Lung (tissue), 12 donors: Measurements from ENCODE around the gene PRDM16. TPM values are rescaled to one million over a fixed set of nuclear protein-coding genes. Genes with fewer than 3 reads are reported as not detected.

Experiments used
- ATAC-seq: fragments of 200-7000 bp; cut with Tn5 transposase; one replicate; pipeline ENCODE4 v1.9.1; 2020; ENCODE audit warnings: moderate number of reproducible peaks; ENCODE audit not compliant: insufficient read depth, low FRiP score
- DNase-seq, 3 donors: peaks; one replicate each; pipeline ENCODE4 v3.0.0-alpha.2; 2013 to 2017
- H3K27ac ChIP-seq, 2 donors: one replicate each; pipeline ENCODE4 v1.5.1; 2013; ENCODE audit warnings: mild to moderate bottlenecking in 2 of 2, moderate library complexity in 2 of 2, control low read depth in 1 of 2, inconsistent platforms in 1 of 2, low read depth in 1 of 2, low read length in 1 of 2
- H3K27me3 ChIP-seq, 3 donors: one replicate each; pipeline ENCODE4 v1.5.1; 2013; ENCODE audit warnings: low read length in 2 of 3; ENCODE audit not compliant: control insufficient read depth in 3 of 3, insufficient read depth in 3 of 3
- H3K36me3 ChIP-seq, 4 donors: one replicate each; pipeline ENCODE4 v1.5.1; 2013; ENCODE audit warnings: low read length in 4 of 4, mild to moderate bottlenecking in 1 of 4, moderate library complexity in 1 of 4; ENCODE audit not compliant: control insufficient read depth in 4 of 4, insufficient read depth in 4 of 4
- H3K4me1 ChIP-seq, 5 donors: one replicate each; pipeline ENCODE4 v1.5.1; 2013; ENCODE audit warnings: low read length in 5 of 5, mild to moderate bottlenecking in 2 of 5, moderate library complexity in 1 of 5; ENCODE audit not compliant: control insufficient read depth in 5 of 5, insufficient read depth in 5 of 5
- H3K4me3 ChIP-seq: one replicate; pipeline ENCODE4 v1.5.1; 2013; ENCODE audit warnings: mild to moderate bottlenecking, control low read depth, moderate library complexity
- H3K9ac ChIP-seq, 2 donors: one replicate each; pipeline ENCODE4 v1.5.1; 2013; ENCODE audit warnings: low read length in 2 of 2, control low read depth in 1 of 2; ENCODE audit not compliant: insufficient read depth in 1 of 2
- H3K9me3 ChIP-seq, 4 donors: one replicate each; pipeline ENCODE4 v1.5.1; 2013; ENCODE audit warnings: low read length in 3 of 4, mild to moderate bottlenecking in 1 of 4, moderate library complexity in 1 of 4; ENCODE audit not compliant: control insufficient read depth in 4 of 4, insufficient read depth in 3 of 4
- CTCF ChIP-seq: IDR thresholded peaks from 2 replicates; pipeline ENCODE4 v1.5.1; 2012; ENCODE audit warnings: mild to moderate bottlenecking; ENCODE audit errors: control extremely low read depth, extremely low read depth
- WGBS, 2 donors: extraction: QIAGEN DNeasy Blood & Tissue Kit; methylation state at CpG; one replicate each; pipeline ENCODE4 v1.1.7; 2013; 5-methylcytosine and 5-hydroxymethylcytosine counted together
- polyA plus RNA-seq, 2 donors: library from polyadenylated mRNA; stranded (reverse); fragments of 200-250 nt; gene quantifications; one replicate each; pipeline ENCODE4 v1.2.1, GENCODE V29; 2013
- total RNA-seq, 2 donors: library from RNA; depleted of rRNA in 1 of 2; stranded (reverse); fragments of >200 nt in 1 of 2; gene quantifications; one replicate each; pipeline ENCODE4 v1.2.1, GENCODE V29; 2014 to 2021
- donor health status: control.
- donor health status: control.
- donor health status: Bipolar disorder and iron deficiency.
- donor health status: healthy.
- donor health status: DM: yes; HTN: yes; CAD: no.

The PRDM16 gene
- total and polyA plus RNA-seq, 4 donors: 2.4 to 36.5 (median 13.1) TPM

GRCh38 chr1:3183813-3184212, 114.8 kb downstream of the PRDM16 start:
- no peaks in the 10 kb centered on the region for H3K27me3 ChIP-seq
- ATAC-seq (no peak), DNase-seq (no peak)
- WGBS, 2 donors: 34 to 53% methylated on average over 22 of the region's 22 CpGs
- no peak overlapping the region for H3K9ac ChIP-seq
- H3K9me3 ChIP-seq: peaks cover 0 to 2% (median 0%) of the 10 kb centered on the region in 4 donors
- no peak overlapping the region for H3K27ac ChIP-seq
- TF ChIP-seq CTCF: no peak
- H3K36me3 ChIP-seq: no peaks in the 10 kb centered on the region
- peaks cover 0 to 33% (median 3%) of the 10 kb centered on the region in 5 donors for H3K4me1 ChIP-seq
- H3K4me3 ChIP-seq: no peak overlapping the region

GRCh38 chr1:3184666-3185065, 115.7 kb downstream of the PRDM16 start:
- no peak for DNase-seq
- WGBS, 2 donors: 89 to 93% methylated on average over 20 of the region's 20 CpGs
- Histone ChIP-seq H3K27ac (no peak overlapping the region), H3K27me3 (no peaks in the 10 kb centered on the region), H3K4me1 (peaks cover 0 to 36% (median 3%) of the 10 kb centered on the region in 5 donors), H3K9me3 (peaks cover 0 to 2% (median 0%) of the 10 kb centered on the region in 4 donors), H3K9ac (no peak overlapping the region), H3K36me3 (no peaks in the 10 kb centered on the region), H3K4me3 (no peak overlapping the region)
- ATAC-seq: no peak
- TF ChIP-seq CTCF: no peak

- peaks cover 0 to 2% (median 0%) of the 10 kb centered on the region in 4 donors for H3K9me3 ChIP-seq
- H3K4me3 ChIP-seq: no peak overlapping the region
- no peak overlapping the region for H3K9ac ChIP-seq
- no peak for TF ChIP-seq CTCF
- ATAC-seq (no peak), DNase-seq (peak in 2 of 3 donors; percentile 40 to 50)
- WGBS, 2 donors: 76 to 83% methylated on average over 38 of the region's 38 CpGs
- H3K36me3 ChIP-seq: no peaks in the 10 kb centered on the region
- peak overlapping the region in 1 of 2 donors; percentile 58 for H3K27ac ChIP-seq
- peaks cover 0 to 36% (median 3%) of the 10 kb centered on the region in 5 donors for H3K4me1 ChIP-seq
- H3K27me3 ChIP-seq: no peaks in the 10 kb centered on the region
These were observed 117.0 kb downstream of the PRDM16 start for GRCh38 chr1:3185896-3186525.
